Type B pancreatic cell (in vitro differentiated cells): Measurements from ENCODE around the gene FADS3. TPM values are rescaled to one million over a fixed set of nuclear protein-coding genes. Genes with fewer than 3 reads are reported as not detected.

Experiments used
- DNase-seq: peaks from one replicate; pipeline ENCODE4 v3.0.0; 2021; ENCODE audit warnings: mixed read lengths; ENCODE audit not compliant: unreplicated experiment; ENCODE audit errors: extremely low spot score
- H3K27ac Mint-ChIP-seq: 2 replicates; pipeline ENCODE4 v1.8.0; 2021; ENCODE audit warnings: mild to moderate bottlenecking, mixed read lengths
- H3K27me3 Mint-ChIP-seq: 2 replicates; pipeline ENCODE4 v1.8.0; 2021; ENCODE audit warnings: mixed read lengths
- H3K36me3 Mint-ChIP-seq: 2 replicates; pipeline ENCODE4 v1.8.0; 2021; ENCODE audit warnings: mixed read lengths
- H3K4me1 Mint-ChIP-seq: one replicate; pipeline ENCODE4 v1.8.0; 2021; ENCODE audit warnings: mixed read lengths; ENCODE audit not compliant: unreplicated experiment
- H3K4me3 Mint-ChIP-seq: 2 replicates; pipeline ENCODE4 v1.8.0; 2021; ENCODE audit warnings: mild to moderate bottlenecking, mixed read lengths
- H3K9me3 Mint-ChIP-seq: 2 replicates; pipeline ENCODE4 v1.8.0; 2021; ENCODE audit warnings: mixed read lengths
- CTCF ChIP-seq: fragments of 200-600 bp; sonication (generic); conservative IDR thresholded peaks from 2 replicates; pipeline ENCODE4 v1.5.0; 2021; ENCODE audit warnings: antibody characterized with exemption, mild to moderate bottlenecking
- total RNA-seq: library from RNA; stranded (reverse); gene quantifications from 2 replicates; pipeline ENCODE4 v1.2.1, GENCODE V29; 2021; ENCODE audit warnings: low replicate concordance

The FADS3 gene
- total RNA-seq, 1 donor from 2014 or later: 10.0 TPM

GRCh38 chr11:61873588-61874376, 17.6 kb downstream of the FADS3 start:
- no peaks in the 10 kb centered on the region for H3K9me3 Mint-ChIP-seq
- no peak overlapping the region for H3K4me3 Mint-ChIP-seq
- DNase-seq: no peak
- TF ChIP-seq CTCF: no peak
- H3K4me1 Mint-ChIP-seq: peaks cover 13% of the 10 kb centered on the region
- H3K27ac Mint-ChIP-seq: no peak overlapping the region
- H3K36me3 Mint-ChIP-seq: no peaks in the 10 kb centered on the region
- H3K27me3 Mint-ChIP-seq: peaks cover 4% of the 10 kb centered on the region

DNA sequence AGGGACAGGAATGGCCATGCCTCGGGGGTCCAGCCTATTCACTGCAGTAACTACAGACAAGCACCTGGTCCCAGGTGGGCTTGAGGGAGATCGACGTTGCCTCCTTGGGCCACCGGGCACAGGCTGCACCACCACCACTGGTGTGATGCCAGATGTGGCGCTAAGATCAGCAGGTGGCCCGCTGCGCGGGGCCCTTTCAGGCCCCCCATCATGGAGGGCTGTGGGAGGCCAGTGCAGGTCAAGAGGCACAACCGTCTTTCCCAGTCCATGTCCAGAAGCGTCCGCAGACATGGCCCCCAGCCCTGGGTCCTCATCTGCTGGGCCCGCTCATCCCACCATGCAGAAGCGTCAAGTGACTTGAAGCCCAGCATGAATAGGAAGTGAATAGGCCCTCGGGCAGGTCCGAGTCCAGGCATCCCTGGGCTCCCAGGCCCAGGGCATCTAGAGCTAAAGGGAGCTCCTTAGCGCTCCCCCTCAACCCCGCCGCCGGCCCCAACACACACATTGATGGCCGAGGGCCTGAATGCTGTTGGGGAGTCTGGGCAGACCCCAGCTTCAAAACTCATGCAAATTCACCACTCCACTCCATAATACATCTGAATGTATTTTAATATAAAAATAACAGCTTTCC, 18.3 kb downstream of the FADS3 start:
- Mint-ChIP-seq H3K36me3 (no peaks in the 10 kb centered on the region), H3K4me3 (no peak overlapping the region), H3K27ac (no peak overlapping the region), H3K4me1 (peaks cover 13% of the 10 kb centered on the region), H3K9me3 (no peaks in the 10 kb centered on the region), H3K27me3 (peaks cover 4% of the 10 kb centered on the region)
- TF ChIP-seq CTCF: no peak
- DNase-seq: no peak

- Mint-ChIP-seq H3K27ac (no peak overlapping the region), H3K27me3 (peaks cover 4% of the 10 kb centered on the region), H3K36me3 (no peaks in the 10 kb centered on the region), H3K4me1 (peaks cover 13% of the 10 kb centered on the region), H3K4me3 (peak overlapping the region; percentile 73), H3K9me3 (no peaks in the 10 kb centered on the region)
- peak; percentile 85 for DNase-seq
- TF ChIP-seq CTCF: peak; percentile 96
These were observed 20.2 kb downstream of the FADS3 start for GRCh38 chr11:61871158-61871597.

- H3K9me3 Mint-ChIP-seq: no peaks in the 10 kb centered on the region
- no peak for DNase-seq
- H3K4me1 Mint-ChIP-seq: peaks cover 13% of the 10 kb centered on the region
- no peak overlapping the region for H3K27ac Mint-ChIP-seq
- TF ChIP-seq CTCF: no peak
- H3K27me3 Mint-ChIP-seq: peaks cover 4% of the 10 kb centered on the region
- H3K4me3 Mint-ChIP-seq: peak overlapping the region; percentile 39
- H3K36me3 Mint-ChIP-seq: no peaks in the 10 kb centered on the region
These were observed 20.8 kb downstream of the FADS3 start for GRCh38 chr11:61870541-61871031.

- no peak overlapping the region for H3K27ac Mint-ChIP-seq
- no peak for DNase-seq
- H3K4me1 Mint-ChIP-seq: peaks cover 13% of the 10 kb centered on the region
- peaks cover 4% of the 10 kb centered on the region for H3K27me3 Mint-ChIP-seq
- no peaks in the 10 kb centered on the region for H3K9me3 Mint-ChIP-seq
- H3K4me3 Mint-ChIP-seq: no peak overlapping the region
- H3K36me3 Mint-ChIP-seq: peaks cover 1% of the 10 kb centered on the region
- TF ChIP-seq CTCF: no peak
These were observed 21.5 kb downstream of the FADS3 start for GRCh38 chr11:61869708-61870451.
